Thyroid gland (tissue), 4 donors: ENCODE measurements around the gene ALKAL2. TPM values are rescaled to one million over a fixed set of nuclear protein-coding genes. Genes with fewer than 3 reads are reported as not detected.

Source experiments
- DNase-seq, 2 donors: peaks; one replicate each; pipeline ENCODE4 v3.0.0-alpha.2; 2019
- H3K27ac ChIP-seq, 3 donors: fragments of 200-600 bp; sonication (generic); 1 replicate in 2 of 3; 2 replicates in 1 of 3; pipeline ENCODE4 v1.5.1; 2016 to 2019; ENCODE audit warnings: mild to moderate bottlenecking in 1 of 3, moderate library complexity in 1 of 3
- H3K27me3 ChIP-seq: fragments of 200-600 bp; sonication (generic); one replicate; pipeline ENCODE4 v1.5.1; 2019
- H3K36me3 ChIP-seq, 2 donors: fragments of 200-600 bp; sonication (generic); one replicate each; pipeline ENCODE4 v1.5.1; 2016 to 2019
- H3K4me1 ChIP-seq, 2 donors: fragments of 200-600 bp; sonication (generic); one replicate each; pipeline ENCODE4 v1.5.1; 2017 to 2019
- H3K4me3 ChIP-seq, 3 donors: fragments of 200-600 bp; sonication (generic); replicated peaks in 1 of 3; 1 replicate in 2 of 3; 2 replicates in 1 of 3; pipeline ENCODE4 v1.5.1; 2016; ENCODE audit warnings: mild to moderate bottlenecking in 1 of 3
- H3K9me3 ChIP-seq: fragments of 200-600 bp; sonication (generic); one replicate; pipeline ENCODE4 v1.5.1; 2017
- POLR2A ChIP-seq, 2 donors: fragments of 450-650 bp; IDR thresholded peaks; one replicate each; pipeline ENCODE4 v1.6.1; 2017; ENCODE audit warnings: antibody characterized with exemption in 2 of 2, mild to moderate bottlenecking in 2 of 2, moderate library complexity in 1 of 2
- WGBS, 2 donors: methylation state at CpG; one replicate each; pipeline ENCODE4 v1.1.5; 2017; 5-methylcytosine and 5-hydroxymethylcytosine counted together
- intact Hi-C: fragments of 100-400 bp; cut with DNase I; formaldehyde crosslinking; loops from one replicate; pipeline ENCODE4 v1.15.1; 2023
- total RNA-seq, 4 donors: library from RNA; depleted of rRNA; stranded (reverse); fragments of >200 nt; gene quantifications; one replicate each; pipeline ENCODE4 v1.2.3, GENCODE V29; 2016
- TF ChIP-seq, protein P1 (sequence below), 6 experiments: fragments of 200-600 bp in 3 of 6; fragments of 450-650 bp in 3 of 6; sonication (generic) in 3 of 6; IDR thresholded peaks; one replicate each; pipeline ENCODE4 v1.5.1; 2016 to 2019; ENCODE audit warnings: antibody characterized with exemption in 6 of 6, mild to moderate bottlenecking in 2 of 6, inconsistent platforms in 1 of 6, moderate library complexity in 1 of 6

ALKAL2 gene
- total RNA-seq, 4 donors from 2014 or later: 1.3 to 9.8 (median 7.3) TPM

GRCh38 chr2:283996-284794 is 3.7 kb downstream of the ALKAL2 start:
- no peak for DNase-seq
- H3K27me3 ChIP-seq: peaks cover 3% of the 10 kb centered on the region
- intact Hi-C loops: no loop called here
- H3K4me3 ChIP-seq: no peak overlapping the region
- peaks cover 1 to 21% of the 10 kb centered on the region in 2 donors for H3K4me1 ChIP-seq
- no peak for TF ChIP-seq POLR2A (IDR thresholded peaks at IDR 0.05)
- TF ChIP-seq, protein P1, sequence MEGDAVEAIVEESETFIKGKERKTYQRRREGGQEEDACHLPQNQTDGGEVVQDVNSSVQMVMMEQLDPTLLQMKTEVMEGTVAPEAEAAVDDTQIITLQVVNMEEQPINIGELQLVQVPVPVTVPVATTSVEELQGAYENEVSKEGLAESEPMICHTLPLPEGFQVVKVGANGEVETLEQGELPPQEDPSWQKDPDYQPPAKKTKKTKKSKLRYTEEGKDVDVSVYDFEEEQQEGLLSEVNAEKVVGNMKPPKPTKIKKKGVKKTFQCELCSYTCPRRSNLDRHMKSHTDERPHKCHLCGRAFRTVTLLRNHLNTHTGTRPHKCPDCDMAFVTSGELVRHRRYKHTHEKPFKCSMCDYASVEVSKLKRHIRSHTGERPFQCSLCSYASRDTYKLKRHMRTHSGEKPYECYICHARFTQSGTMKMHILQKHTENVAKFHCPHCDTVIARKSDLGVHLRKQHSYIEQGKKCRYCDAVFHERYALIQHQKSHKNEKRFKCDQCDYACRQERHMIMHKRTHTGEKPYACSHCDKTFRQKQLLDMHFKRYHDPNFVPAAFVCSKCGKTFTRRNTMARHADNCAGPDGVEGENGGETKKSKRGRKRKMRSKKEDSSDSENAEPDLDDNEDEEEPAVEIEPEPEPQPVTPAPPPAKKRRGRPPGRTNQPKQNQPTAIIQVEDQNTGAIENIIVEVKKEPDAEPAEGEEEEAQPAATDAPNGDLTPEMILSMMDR (IDR thresholded peaks at IDR 0.05): no peak
- WGBS, 2 donors: 87 to 93% methylated on average over 4 of the region's 4 CpGs
- H3K27ac ChIP-seq: no peak overlapping the region
- peaks cover 1 to 21% of the 10 kb centered on the region in 2 donors for H3K36me3 ChIP-seq
- no peaks in the 10 kb centered on the region for H3K9me3 ChIP-seq

DNA sequence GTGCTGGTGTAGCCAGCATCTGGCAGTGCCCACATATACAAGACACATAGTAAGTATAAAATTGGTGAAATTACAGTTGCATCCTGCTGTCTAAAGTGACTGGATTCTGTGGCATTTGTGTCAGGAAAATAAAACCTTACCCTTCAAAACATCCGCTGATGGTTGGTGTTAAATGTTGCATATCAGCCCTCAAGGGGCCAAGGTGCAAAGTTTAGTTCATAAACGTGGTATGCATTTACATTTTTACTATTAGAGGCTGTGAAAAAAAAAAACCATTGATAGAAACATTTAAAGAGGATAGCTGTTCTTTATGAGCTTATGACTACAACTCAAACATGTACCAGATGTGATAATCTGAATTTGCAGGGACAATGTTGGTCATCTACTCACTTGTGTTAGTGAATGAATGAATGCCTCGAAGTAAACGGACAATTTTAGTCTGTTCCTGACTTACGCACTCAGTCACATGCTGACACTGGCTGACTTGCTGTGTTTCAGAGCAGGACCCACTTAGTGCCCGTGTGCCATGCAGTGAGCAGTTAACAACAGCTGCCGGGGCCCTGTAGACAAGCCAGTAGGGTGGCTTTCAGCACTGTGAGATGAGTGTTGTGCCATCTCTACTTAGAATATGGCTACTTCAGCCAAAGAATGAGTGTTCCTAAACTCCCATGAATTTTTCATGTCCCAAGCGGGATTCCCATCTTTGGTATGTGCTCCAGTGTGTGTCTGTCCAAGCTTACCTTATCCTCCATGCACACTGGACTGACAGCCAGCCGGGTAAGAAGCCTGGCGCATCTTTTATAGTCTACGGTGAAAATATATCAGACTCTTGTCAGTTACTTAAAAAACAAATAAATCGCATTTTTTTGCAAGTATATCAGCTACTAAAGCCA is 5.3 kb downstream of the ALKAL2 start:
- TF ChIP-seq, protein P1 (IDR thresholded peaks at IDR 0.05): no peak
- TF ChIP-seq POLR2A (IDR thresholded peaks at IDR 0.05): no peak
- Histone ChIP-seq H3K4me3 (no peak overlapping the region), H3K9me3 (no peaks in the 10 kb centered on the region), H3K36me3 (peaks cover 14 to 34% of the 10 kb centered on the region in 2 donors), H3K4me1 (peaks cover 0 to 7% of the 10 kb centered on the region in 2 donors), H3K27me3 (peaks cover 3% of the 10 kb centered on the region), H3K27ac (no peak overlapping the region)
- intact Hi-C loops: no loop called here
- 94 to 97% methylated on average over 12 of the region's 12 CpGs for WGBS, 2 donors
- no peak for DNase-seq

DNA sequence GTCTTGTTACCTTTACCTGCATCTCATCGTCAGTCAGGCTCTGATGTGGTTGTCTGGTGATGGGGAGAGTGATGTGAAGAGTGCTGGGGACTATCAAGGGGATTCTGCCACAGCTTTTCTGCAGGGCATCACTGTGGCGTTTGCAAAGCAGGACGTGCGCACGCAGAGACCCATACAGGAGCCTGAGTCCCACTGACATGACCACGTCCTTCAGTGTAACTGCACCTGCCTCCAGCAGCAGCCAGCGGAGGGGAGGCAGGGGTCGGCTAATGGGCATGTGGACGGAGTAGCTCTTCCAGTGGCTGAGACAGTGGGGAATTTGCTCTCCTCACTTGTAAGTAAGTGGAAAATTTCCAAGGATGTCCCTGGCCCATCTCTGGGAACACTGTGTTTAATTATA is 6.5 kb downstream of the ALKAL2 start:
- intact Hi-C loops: no loop called here
- Histone ChIP-seq H3K4me3 (no peak overlapping the region), H3K27me3 (no peaks in the 10 kb centered on the region), H3K9me3 (no peaks in the 10 kb centered on the region), H3K27ac (no peak overlapping the region), H3K4me1 (no peaks in the 10 kb centered on the region), H3K36me3 (peaks cover 22 to 40% of the 10 kb centered on the region in 2 donors)
- TF ChIP-seq POLR2A (IDR thresholded peaks at IDR 0.05): no peak
- TF ChIP-seq, protein P1 (IDR thresholded peaks at IDR 0.05): no peak
- 97 to 98% methylated on average over 9 of the region's 9 CpGs for WGBS, 2 donors
- no peak for DNase-seq

- WGBS, 2 donors: 82 to 93% methylated on average over 7 of the region's 7 CpGs
- DNase-seq: no peak
- TF ChIP-seq, protein P1 (IDR thresholded peaks at IDR 0.05): no peak
- no peak for TF ChIP-seq POLR2A (IDR thresholded peaks at IDR 0.05)
- Histone ChIP-seq H3K36me3 (peaks cover 22 to 40% of the 10 kb centered on the region in 2 donors), H3K4me1 (no peaks in the 10 kb centered on the region), H3K27ac (no peak overlapping the region), H3K27me3 (no peaks in the 10 kb centered on the region), H3K4me3 (no peak overlapping the region), H3K9me3 (no peaks in the 10 kb centered on the region)
- intact Hi-C loops: no loop called here
These were observed 7.2 kb downstream of the ALKAL2 start for GRCh38 chr2:280650-281110.
